ENCODE data around the gene C17orf113. TPM values are rescaled to one million over a fixed set of nuclear protein-coding genes. Genes with fewer than 3 reads are reported as not detected.

C17orf113 gene
- total RNA-seq, 2 experiments from 2014 or later = 0.15 to 0.26 TPM

DNA sequence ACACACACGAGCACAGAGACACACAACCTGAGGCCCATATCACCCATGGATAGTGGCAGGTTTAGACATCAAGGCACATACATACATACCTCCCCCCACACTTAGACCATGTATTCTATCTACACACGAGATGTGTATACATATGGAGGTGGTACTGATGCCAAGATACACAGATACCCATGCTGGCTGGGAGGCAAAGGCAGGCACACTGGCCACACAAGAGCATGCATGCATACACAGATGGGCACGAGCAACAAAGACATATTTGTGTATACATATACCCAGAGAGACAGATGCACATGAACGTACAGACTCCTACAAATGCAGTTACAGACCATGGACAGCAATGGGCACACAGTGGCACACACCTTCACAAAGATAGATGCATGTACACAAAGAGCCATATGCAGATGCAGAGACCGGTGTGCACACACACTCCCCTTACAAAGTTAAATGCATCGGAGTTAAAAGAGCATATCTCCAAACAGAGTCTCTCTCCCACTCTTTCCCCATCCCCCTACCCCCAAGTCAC, 2.0 kb upstream of the C17orf113 start:
- no peaks in the 10 kb centered on the region for H3K36me3 Mint-ChIP-seq
- H3K4me3 Mint-ChIP-seq = no peak overlapping the region
- H3K9me3 Mint-ChIP-seq = no peaks in the 10 kb centered on the region
- DNase-seq = no peak
- no peak overlapping the region for H3K27ac Mint-ChIP-seq
- H3K4me1 Mint-ChIP-seq (ENCODE audit: low read depth) = peaks cover 6% of the 10 kb centered on the region
- POLR2A ChIA-PET = no interaction called here
- CTCF ChIA-PET = interaction anchor here (2.1 kb wide), 1 partner anchor 28 kb away, joined by 11 read pairs; no protein-coding TSS in a partner anchor
- intact Hi-C loops (cut with micrococcal nuclease) = no loop called here
- H3K27me3 Mint-ChIP-seq = peaks cover 42% of the 10 kb centered on the region

DNA sequence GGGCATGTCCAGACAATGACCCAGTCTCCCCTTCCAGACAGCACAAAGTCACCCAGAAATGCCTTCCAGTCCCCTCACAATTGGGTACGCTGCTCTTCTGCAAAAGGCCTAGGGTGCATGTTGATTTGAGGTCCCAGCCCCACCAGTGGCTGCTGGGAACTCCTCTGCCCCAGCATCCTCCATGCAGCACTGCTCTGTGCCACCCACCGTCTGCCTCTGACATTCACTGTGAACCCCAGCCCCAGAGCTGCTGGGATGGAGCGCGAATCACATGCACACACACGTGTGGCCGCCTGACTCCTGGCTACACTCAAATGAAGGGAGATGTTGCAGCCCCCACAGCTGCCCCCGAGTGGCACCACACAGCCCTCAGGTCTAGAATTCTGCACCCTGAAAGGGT, 1.2 kb upstream of the C17orf113 start:
- Mint-ChIP-seq H3K9me3 (no peaks in the 10 kb centered on the region), H3K27me3 (peaks cover 42% of the 10 kb centered on the region), H3K4me1 (ENCODE audit: low read depth) (peaks cover 6% of the 10 kb centered on the region), H3K36me3 (no peaks in the 10 kb centered on the region), H3K27ac (no peak overlapping the region), H3K4me3 (no peak overlapping the region)
- POLR2A ChIA-PET = no interaction called here
- intact Hi-C loops (cut with micrococcal nuclease) = no loop called here
- CTCF ChIA-PET = interaction anchor here (1.3 to 2.1 kb wide), 2 partner anchors 27 to 34 kb away, joined by 4 to 11 read pairs; partner anchors contain the start of gene DNAJC7
- DNase-seq = no peak

DNA sequence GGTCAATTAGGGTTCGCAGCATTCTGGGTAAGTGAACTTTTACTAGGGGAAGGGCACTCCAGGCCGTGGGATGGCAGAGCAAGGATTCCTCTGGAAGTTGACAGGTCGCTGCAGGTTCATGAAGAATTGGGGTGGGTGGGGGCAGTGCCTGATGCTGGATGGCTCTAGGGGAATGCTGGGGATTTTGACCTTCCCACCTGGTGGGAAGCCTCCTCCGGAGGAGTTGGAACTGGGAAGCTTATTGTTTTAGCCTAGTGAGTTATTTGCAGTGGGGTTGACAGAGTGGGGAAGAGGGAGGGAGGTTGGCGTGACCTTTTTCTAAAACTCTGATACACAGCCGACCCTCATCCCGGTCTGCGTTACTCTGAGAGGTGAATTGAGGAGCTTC, 606 bp upstream of the C17orf113 start:
- CTCF ChIA-PET = interaction anchor here (1.3 to 2.1 kb wide), 2 partner anchors 26 to 34 kb away, joined by 4 to 11 read pairs; partner anchors contain the start of gene DNAJC7
- Mint-ChIP-seq H3K27ac (no peak overlapping the region), H3K4me1 (ENCODE audit: low read depth) (peaks cover 6% of the 10 kb centered on the region), H3K9me3 (no peaks in the 10 kb centered on the region), H3K27me3 (peaks cover 42% of the 10 kb centered on the region), H3K36me3 (no peaks in the 10 kb centered on the region), H3K4me3 (peak overlapping the region; percentile 66)
- DNase-seq = no peak
- POLR2A ChIA-PET = no interaction called here
- intact Hi-C loops (cut with micrococcal nuclease) = no loop called here

DNA sequence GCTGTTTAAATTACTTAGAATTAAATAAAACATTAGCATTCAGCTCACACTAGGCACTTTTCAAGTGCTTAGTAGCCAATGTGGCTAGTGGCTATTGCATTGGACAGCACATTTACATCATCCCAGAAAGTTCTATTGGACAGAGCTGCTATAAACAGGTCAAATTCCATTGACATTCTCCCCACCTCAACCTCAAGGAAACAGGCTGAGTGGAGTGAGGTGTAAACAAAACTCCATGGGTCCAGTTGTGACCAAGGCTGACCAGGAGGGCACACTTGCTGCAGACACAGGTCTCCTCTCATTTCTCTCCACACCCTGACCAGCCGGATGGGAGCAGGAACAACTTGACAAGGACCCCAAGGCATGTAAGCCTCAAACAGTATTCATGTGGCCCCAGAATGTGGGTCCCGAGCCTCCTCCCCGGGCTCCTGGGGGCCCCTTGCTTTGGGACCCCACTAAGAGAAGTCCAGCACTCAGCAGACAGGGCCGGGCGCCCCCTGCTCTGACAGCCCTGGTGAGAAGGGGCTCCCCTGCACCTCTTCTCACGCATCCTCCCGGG, 488 bp downstream of the C17orf113 start:
- H3K27me3 Mint-ChIP-seq = peaks cover 34% of the 10 kb centered on the region
- ChIA-PET CTCF (interaction anchor here (0.9 to 1.4 kb wide), 2 partner anchors 24 to 52 kb away, joined by 3 to 4 read pairs; no protein-coding TSS in a partner anchor), POLR2A (no interaction called here)
- intact Hi-C loops (cut with micrococcal nuclease) = no loop called here
- no peak for DNase-seq
- H3K9me3 Mint-ChIP-seq = no peaks in the 10 kb centered on the region
- no peaks in the 10 kb centered on the region for H3K36me3 Mint-ChIP-seq
- H3K27ac Mint-ChIP-seq = no peak overlapping the region
- peak overlapping the region; percentile 58 for H3K4me3 Mint-ChIP-seq
- peaks cover 6% of the 10 kb centered on the region for H3K4me1 Mint-ChIP-seq (ENCODE audit: low read depth)

DNA sequence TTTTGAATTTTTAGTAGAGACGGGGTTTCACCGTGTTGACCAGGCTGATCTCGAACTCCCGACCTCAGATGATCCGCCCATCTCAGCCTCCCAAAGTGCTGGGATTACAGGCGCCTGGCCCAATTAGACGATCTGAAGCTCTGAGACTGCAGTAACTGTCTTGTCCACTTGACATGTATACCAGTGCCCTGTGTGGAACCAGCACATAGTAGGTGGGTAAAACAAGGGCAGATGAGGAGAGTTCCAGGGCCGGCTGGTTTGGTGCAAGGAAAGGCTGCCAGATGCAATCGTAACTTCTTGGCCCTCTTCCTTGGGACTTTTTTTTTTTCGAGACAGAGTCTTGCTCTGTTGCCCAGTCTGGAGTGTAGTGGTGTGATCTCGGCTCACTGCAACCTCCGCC, 3.1 kb downstream of the C17orf113 start:
- no peak for DNase-seq
- H3K27me3 Mint-ChIP-seq = peaks cover 17% of the 10 kb centered on the region
- intact Hi-C loops (cut with micrococcal nuclease) = no loop called here
- H3K4me3 Mint-ChIP-seq = no peak overlapping the region
- H3K9me3 Mint-ChIP-seq = no peaks in the 10 kb centered on the region
- POLR2A ChIA-PET = no interaction called here
- no peak overlapping the region for H3K27ac Mint-ChIP-seq
- no peaks in the 10 kb centered on the region for H3K36me3 Mint-ChIP-seq
- CTCF ChIA-PET = no interaction called here
- peaks cover 6% of the 10 kb centered on the region for H3K4me1 Mint-ChIP-seq (ENCODE audit: low read depth)

DNA sequence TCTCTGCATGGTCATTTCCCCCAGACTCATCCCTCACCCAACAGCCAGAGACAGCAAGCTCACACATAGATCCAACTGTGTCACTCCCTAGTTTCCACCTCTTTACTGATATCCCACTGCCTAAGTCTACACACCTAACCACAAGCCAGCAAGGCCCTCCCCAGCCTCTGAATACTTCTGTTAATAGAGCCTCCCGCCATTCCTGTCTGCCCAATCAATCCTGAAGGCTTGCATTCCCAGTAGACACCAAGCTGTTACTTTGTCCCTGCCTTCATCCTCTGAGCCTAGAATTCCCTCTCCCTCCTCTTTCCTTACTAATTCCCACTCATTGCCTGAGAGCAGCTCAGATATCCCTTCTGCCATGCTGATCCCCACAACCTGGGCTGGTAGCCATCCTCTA, 4.7 kb downstream of the C17orf113 start:
- intact Hi-C loops (cut with micrococcal nuclease) = no loop called here
- DNase-seq = no peak
- no peaks in the 10 kb centered on the region for H3K36me3 Mint-ChIP-seq
- no peak overlapping the region for H3K4me3 Mint-ChIP-seq
- H3K9me3 Mint-ChIP-seq = no peaks in the 10 kb centered on the region
- peaks cover 1% of the 10 kb centered on the region for H3K27me3 Mint-ChIP-seq
- POLR2A ChIA-PET = interaction anchor here (0.9 to 1.2 kb wide), 2 partner anchors 19 to 25 kb away, joined by 3 read pairs; no protein-coding TSS in a partner anchor
- CTCF ChIA-PET = interaction anchor here (0.7 to 1.9 kb wide), 4 partner anchors 20 to 80 kb away, joined by 3 to 4 read pairs (median 4); partner anchors contain the start of gene NKIRAS2
- H3K4me1 Mint-ChIP-seq (ENCODE audit: low read depth) = peaks cover 4% of the 10 kb centered on the region
- H3K27ac Mint-ChIP-seq = no peak overlapping the region

DNA sequence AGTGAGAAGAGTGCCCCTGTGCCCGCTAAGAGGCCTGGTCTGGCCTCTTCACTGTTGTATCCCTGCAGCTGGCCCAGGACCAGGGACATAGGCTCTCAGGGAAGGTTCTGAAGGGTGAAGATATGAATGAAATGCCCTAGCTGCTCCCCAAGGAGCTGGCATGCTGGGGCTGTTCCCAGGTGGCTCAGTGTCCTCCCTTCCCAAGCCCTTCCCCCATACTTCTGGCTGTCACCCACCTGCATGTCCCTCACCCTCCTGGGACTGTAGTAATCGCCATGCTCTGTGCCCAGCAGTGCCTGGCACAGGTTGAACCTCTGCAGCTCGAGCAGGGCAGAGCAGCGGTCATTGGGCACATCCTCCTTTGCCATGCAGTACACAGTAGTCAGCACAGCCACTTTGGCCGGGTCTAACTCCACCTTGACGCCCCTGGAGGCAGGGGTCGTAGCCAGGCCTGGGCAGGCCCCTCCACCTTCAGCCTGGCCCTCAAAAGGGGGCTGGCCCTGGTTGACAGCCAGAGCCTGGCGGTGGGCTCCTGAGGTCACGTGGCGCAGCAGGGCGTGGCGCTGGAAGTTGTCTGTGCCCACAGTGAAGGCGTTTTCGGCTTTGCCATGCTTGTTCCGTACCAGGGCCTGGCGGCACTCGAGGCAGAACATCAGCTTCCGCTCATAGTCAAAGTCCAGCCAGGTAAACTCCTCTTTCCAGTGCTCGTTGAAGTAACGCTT, 7.6 kb downstream of the C17orf113 start:
- H3K27me3 Mint-ChIP-seq = peaks cover 8% of the 10 kb centered on the region
- H3K4me3 Mint-ChIP-seq = no peak overlapping the region
- DNase-seq = no peak
- no peak overlapping the region for H3K27ac Mint-ChIP-seq
- ChIA-PET CTCF (interaction anchor here (1.1 kb wide), 1 partner anchor 25 kb away, joined by 3 read pairs; no protein-coding TSS in a partner anchor), POLR2A (no interaction called here)
- intact Hi-C loops (cut with micrococcal nuclease) = no loop called here
- H3K36me3 Mint-ChIP-seq = no peaks in the 10 kb centered on the region
- H3K4me1 Mint-ChIP-seq (ENCODE audit: low read depth) = no peaks in the 10 kb centered on the region
- no peaks in the 10 kb centered on the region for H3K9me3 Mint-ChIP-seq

DNA sequence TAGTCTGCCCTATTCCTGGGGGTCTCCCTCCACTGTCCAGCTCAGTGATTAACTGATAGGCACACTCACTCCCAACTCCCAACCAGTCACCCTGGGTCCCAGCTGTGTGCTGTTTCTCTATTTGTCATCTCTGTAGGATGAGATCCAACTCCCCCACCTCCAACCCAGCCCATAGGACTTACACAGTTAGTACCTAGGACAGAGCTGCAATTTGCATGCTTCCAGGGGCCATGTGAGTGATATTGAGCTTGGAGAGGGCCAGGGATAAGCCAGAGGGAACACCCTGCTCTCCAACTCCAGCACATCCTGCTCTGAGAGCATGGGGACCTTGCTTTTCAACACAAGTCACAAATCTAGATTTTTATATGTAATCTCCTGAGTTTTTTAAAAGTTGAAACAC, 8.8 kb downstream of the C17orf113 start:
- DNase-seq = no peak
- CTCF ChIA-PET = interaction anchor here (1.0 to 1.4 kb wide), 3 partner anchors 30 to 79 kb away, joined by 3 to 6 read pairs (median 3); no protein-coding TSS in a partner anchor
- no peaks in the 10 kb centered on the region for H3K4me1 Mint-ChIP-seq (ENCODE audit: low read depth)
- H3K36me3 Mint-ChIP-seq = no peaks in the 10 kb centered on the region
- POLR2A ChIA-PET = interaction anchor here (0.6 kb wide), 1 partner anchor 77 kb away, joined by 3 read pairs; no protein-coding TSS in a partner anchor
- intact Hi-C loops (cut with micrococcal nuclease) = no loop called here
- no peaks in the 10 kb centered on the region for H3K9me3 Mint-ChIP-seq
- peaks cover 14% of the 10 kb centered on the region for H3K27me3 Mint-ChIP-seq
- H3K27ac Mint-ChIP-seq = no peak overlapping the region
- no peak overlapping the region for H3K4me3 Mint-ChIP-seq

DNA sequence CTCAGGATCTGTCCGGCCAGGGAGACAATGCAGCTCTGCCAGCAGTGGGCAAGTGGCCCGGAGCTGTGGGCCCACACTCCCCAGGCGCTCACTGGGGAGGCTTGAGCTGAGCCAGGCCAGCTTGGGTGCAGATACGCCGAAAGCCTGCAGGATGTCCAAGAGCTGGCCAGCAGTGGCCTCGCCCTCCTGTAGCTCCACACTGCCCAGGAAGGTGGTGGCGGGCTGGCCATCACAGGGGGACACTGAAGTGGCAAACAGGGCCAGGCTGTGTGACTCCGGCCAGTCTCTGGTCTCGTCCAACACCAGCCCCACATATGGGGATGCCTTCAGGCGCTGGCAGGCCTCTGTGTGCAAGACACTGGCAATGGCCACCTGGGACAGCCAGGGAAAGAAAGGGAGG, 9.6 kb downstream of the C17orf113 start:
- Mint-ChIP-seq H3K4me3 (no peak overlapping the region), H3K27me3 (peaks cover 14% of the 10 kb centered on the region), H3K27ac (no peak overlapping the region), H3K9me3 (no peaks in the 10 kb centered on the region), H3K36me3 (no peaks in the 10 kb centered on the region), H3K4me1 (ENCODE audit: low read depth) (no peaks in the 10 kb centered on the region)
- ChIA-PET POLR2A (no interaction called here), CTCF (interaction anchor here (1.0 to 1.4 kb wide), 4 partner anchors 15 to 78 kb away, joined by 3 to 6 read pairs (median 4); no protein-coding TSS in a partner anchor)
- no peak for DNase-seq
- intact Hi-C loops (cut with micrococcal nuclease) = no loop called here

DNA sequence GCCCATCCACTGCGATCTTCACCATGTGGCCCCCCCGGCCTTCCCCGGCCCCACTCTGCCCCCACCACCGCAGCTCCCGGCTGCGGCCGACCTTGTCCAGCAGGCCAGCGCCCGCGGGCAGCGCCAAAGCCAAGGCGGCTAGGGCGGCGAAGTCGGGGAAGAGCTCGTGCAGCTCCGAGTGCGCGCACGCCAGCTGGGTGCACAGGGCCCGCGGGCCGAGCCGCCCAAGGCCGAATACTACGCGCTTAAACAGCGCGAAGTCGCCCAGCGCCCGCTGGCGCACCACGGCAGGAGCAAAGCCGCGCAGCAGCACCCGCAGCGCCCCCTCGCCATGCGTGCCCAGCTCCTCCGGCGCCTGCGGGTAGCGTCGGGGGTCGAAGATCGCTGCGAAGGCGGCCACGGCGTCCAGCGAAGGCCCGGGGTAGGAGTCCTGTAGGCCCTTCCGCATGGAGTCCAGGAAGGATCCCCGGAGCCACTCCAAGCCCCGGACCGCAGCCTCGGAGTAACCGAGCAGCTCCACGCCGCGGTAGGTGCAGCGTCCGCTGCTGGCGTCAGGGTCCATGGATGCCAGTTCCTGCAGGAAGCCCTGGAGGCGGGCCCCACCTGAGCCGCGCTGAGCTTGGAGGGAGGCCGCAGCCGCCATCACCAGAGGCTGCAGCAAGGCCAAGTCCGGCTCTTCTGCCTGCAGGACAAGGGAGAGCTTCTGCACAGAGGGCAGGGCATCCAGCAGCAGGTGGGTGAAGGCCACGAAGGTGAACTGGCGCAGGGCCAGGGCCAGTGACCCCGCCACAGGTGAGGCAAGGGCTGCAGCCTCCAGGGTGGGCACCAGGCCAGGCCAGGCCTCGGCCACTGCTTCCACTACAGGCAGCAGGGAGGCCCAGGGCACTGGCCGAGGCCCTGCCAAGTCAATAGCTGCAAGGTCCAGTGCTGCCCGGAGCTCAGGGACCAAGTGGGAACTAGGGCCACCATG, 10.3 kb downstream of the C17orf113 start:
- ChIA-PET CTCF (interaction anchor here (0.7 to 1.4 kb wide), 7 partner anchors 15 to 487 kb away, joined by 3 to 6 read pairs (median 3); partner anchors contain the start of gene NKIRAS2), POLR2A (no interaction called here)
- peaks cover 14% of the 10 kb centered on the region for H3K27me3 Mint-ChIP-seq
- no peak for DNase-seq
- no peaks in the 10 kb centered on the region for H3K9me3 Mint-ChIP-seq
- intact Hi-C loops (cut with micrococcal nuclease) = no loop called here
- no peak overlapping the region for H3K4me3 Mint-ChIP-seq
- H3K4me1 Mint-ChIP-seq (ENCODE audit: low read depth) = no peaks in the 10 kb centered on the region
- no peaks in the 10 kb centered on the region for H3K36me3 Mint-ChIP-seq
- no peak overlapping the region for H3K27ac Mint-ChIP-seq

DNA sequence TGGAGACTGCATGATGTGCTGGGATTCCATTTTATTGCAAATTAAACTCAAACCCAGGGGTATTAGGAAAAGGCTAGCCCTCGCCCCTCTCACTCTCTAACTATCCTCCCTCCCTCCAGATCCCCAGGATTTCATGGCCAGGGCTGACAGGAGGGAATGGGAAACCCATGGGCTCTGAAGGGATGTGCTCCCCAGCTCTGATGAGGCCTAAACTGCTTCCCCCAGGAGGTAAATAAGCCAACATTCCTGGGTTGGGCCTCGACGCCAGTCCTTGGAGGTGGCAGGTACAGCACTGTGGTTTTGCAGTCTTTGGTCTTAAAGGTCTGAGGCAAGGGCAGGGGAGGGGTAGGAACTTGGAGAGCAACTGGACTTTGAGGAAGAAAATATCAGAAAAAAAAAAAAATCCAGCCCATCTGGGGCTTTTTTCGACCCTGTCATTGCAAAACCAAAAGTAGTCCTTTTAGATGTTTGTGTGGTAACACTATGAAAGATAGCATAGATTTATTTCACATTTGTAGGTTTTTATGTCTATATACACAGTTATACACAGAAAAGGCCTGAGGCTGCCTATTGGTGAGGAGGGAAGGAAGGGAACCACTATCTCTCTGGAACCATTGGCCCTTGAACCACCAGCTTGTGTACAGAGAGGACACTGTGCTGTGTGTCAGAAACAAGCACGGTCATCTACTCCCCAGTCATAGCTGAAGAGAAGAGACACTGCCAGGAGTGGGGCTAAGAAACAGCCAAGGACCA, 12.0 kb downstream of the C17orf113 start:
- ChIA-PET POLR2A (no interaction called here), CTCF (interaction anchor here (0.9 to 1.1 kb wide), 2 partner anchors 33 to 348 kb away, joined by 3 read pairs; no protein-coding TSS in a partner anchor)
- no peak overlapping the region for H3K27ac Mint-ChIP-seq
- DNase-seq = no peak
- H3K9me3 Mint-ChIP-seq = no peaks in the 10 kb centered on the region
- peaks cover 14% of the 10 kb centered on the region for H3K27me3 Mint-ChIP-seq
- intact Hi-C loops (cut with micrococcal nuclease) = no loop called here
- no peaks in the 10 kb centered on the region for H3K36me3 Mint-ChIP-seq
- H3K4me3 Mint-ChIP-seq = no peak overlapping the region
- peaks cover 5% of the 10 kb centered on the region for H3K4me1 Mint-ChIP-seq (ENCODE audit: low read depth)

Data from activated CD4-positive, alpha-beta memory T cell treated with anti-CD3 and anti-CD28 coated beads for 36 hours (primary cell).